CD4-positive, alpha-beta memory T cell (primary cell): Measurements from ENCODE around the gene LY6G6F. TPM values are rescaled to one million over a fixed set of nuclear protein-coding genes. Genes with fewer than 3 reads are reported as not detected.

ENCODE experiments used
- CTCF ChIA-PET: fragments of 350-600 bp; sonication (Branson Sonifier 250); formaldehyde crosslinking; loops from one replicate; lab custom pipeline; 2021; ENCODE audit warnings: inconsistent platforms; ENCODE audit not compliant: partially characterized antibody; lab: Charles Lee
- POLR2A ChIA-PET: fragments of 350-600 bp; sonication (Branson Sonifier 250); formaldehyde crosslinking; loops from one replicate; lab custom pipeline; 2021; ENCODE audit not compliant: partially characterized antibody; lab: Charles Lee
- DNase-seq, 5 donors: peaks; one replicate each; pipeline versions ENCODE4 v3.0.0 to v3.0.0-alpha.2; 2020 to 2022; ENCODE audit warnings: mixed read lengths in 1 of 5
- H3K27ac ChIP-seq: one replicate; pipeline ENCODE4 v1.7.0; 2013; ENCODE audit warnings: low read depth, low read length
- H3K27me3 ChIP-seq: 2 replicates; pipeline ENCODE4 v1.7.0; 2013; ENCODE audit warnings: mild to moderate bottlenecking, low read length, moderate library complexity; ENCODE audit not compliant: insufficient read depth
- H3K36me3 ChIP-seq: 2 replicates; pipeline ENCODE4 v1.7.0; 2013; ENCODE audit warnings: mild to moderate bottlenecking, low read length, moderate library complexity; ENCODE audit not compliant: insufficient read depth
- H3K4me1 ChIP-seq: 2 replicates; pipeline ENCODE4 v1.7.0; 2013; ENCODE audit warnings: mild to moderate bottlenecking, low read length, moderate library complexity; ENCODE audit not compliant: insufficient read depth
- H3K4me3 ChIP-seq, 2 donors: one replicate each; pipeline ENCODE4 v1.7.0; 2013; ENCODE audit warnings: low read length in 2 of 2, mild to moderate bottlenecking in 1 of 2
- H3K9me3 ChIP-seq, 2 donors: one replicate each; pipeline ENCODE4 v1.7.0; 2013; ENCODE audit warnings: low read length in 2 of 2, control low read depth in 1 of 2; ENCODE audit not compliant: control insufficient read depth in 1 of 2
- H3K27ac Mint-ChIP-seq, 7 donors: one replicate each; pipeline ENCODE4 v1.8.0; 2020 to 2021; ENCODE audit warnings: mixed read lengths in 7 of 7, mild to moderate bottlenecking in 6 of 7, inconsistent platforms in 3 of 7, moderate library complexity in 3 of 7
- H3K27me3 Mint-ChIP-seq, 2 donors: one replicate each; pipeline ENCODE4 v1.8.0; 2020 to 2021; ENCODE audit warnings: mixed read lengths in 2 of 2
- H3K36me3 Mint-ChIP-seq, 2 donors: one replicate each; pipeline ENCODE4 v1.8.0; 2020 to 2021; ENCODE audit warnings: mixed read lengths in 2 of 2, inconsistent platforms in 1 of 2, mild to moderate bottlenecking in 1 of 2
- H3K4me1 Mint-ChIP-seq, 4 donors: one replicate each; pipeline ENCODE4 v1.8.0; 2020 to 2021; ENCODE audit warnings: mixed read lengths in 4 of 4, mild to moderate bottlenecking in 1 of 4
- H3K4me3 Mint-ChIP-seq, 8 donors: one replicate each; pipeline ENCODE4 v1.8.0; 2020 to 2021; ENCODE audit warnings: mixed read lengths in 8 of 8, mild to moderate bottlenecking in 7 of 8, moderate library complexity in 6 of 8, inconsistent platforms in 3 of 8
- H3K9me3 Mint-ChIP-seq, 8 donors: one replicate each; pipeline ENCODE4 v1.8.0; 2020 to 2021; ENCODE audit warnings: mixed read lengths in 8 of 8, mild to moderate bottlenecking in 5 of 8, inconsistent platforms in 3 of 8, moderate library complexity in 1 of 8
- intact Hi-C: fragments of 100-400 bp; cut with micrococcal nuclease; formaldehyde crosslinking; loops from one replicate; pipeline ENCODE4 v1.15.1; 2023
- microRNA-seq: library from miRNA; unstranded; fragments of <30 nt; microRNA quantifications from one replicate; pipeline ENCODE4 v1.2.0, GENCODE V29; 2021; ENCODE audit warnings: borderline replicate concordance, borderline number of aligned reads, borderline microRNAs expressed, mixed read lengths
- polyA plus RNA-seq, 2 donors: library from polyadenylated mRNA; unstranded; fragments of 300-500 nt; fragmentation: Illumina TruSeq; gene quantifications; one replicate each; pipeline ENCODE4 v1.2.3, GENCODE V29; 2021
- total RNA-seq, 2 experiments: library from RNA; stranded (reverse); gene quantifications; one replicate each; pipeline ENCODE4 v1.2.3, GENCODE V29; 2021

The LY6G6F gene
- total and polyA plus RNA-seq, 4 experiments from 2014 or later = not detected

DNA sequence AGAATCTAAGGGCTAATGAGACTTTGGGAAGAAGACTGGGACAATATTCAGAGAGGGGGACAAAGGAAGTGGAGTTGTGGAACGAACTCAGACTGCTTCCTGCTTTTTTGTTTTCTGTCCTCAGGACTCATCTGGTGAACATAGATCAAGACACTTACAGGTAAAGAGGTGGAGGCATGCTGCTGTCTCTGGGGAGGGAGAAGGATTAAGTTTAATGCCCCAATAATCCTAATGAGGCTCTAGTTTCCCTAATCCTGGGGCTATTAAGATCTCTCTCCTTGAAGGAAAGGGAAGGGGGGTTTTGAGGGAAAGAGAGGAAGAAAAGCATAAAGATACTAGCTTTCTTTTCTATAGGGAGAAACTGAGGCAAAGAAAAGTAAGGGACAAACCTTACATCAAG is 37.8 kb downstream of the LY6G6F start:
- no peaks in the 10 kb centered on the region for H3K27me3 Mint-ChIP-seq
- Histone ChIP-seq H3K27ac (no peak overlapping the region), H3K36me3 (no peaks in the 10 kb centered on the region), H3K4me1 (peaks cover 11% of the 10 kb centered on the region), H3K9me3 (no peaks in the 10 kb centered on the region), H3K27me3 (no peaks in the 10 kb centered on the region), H3K4me3 (no peak overlapping the region)
- no peak for DNase-seq
- no peaks in the 10 kb centered on the region for H3K9me3 Mint-ChIP-seq
- H3K27ac Mint-ChIP-seq = peak overlapping the region in 3 of 7 donors; percentile 7 to 64 (median 49)
- intact Hi-C loops = no loop called here
- H3K36me3 Mint-ChIP-seq = peaks cover 4 to 6% of the 10 kb centered on the region in 2 donors
- H3K4me3 Mint-ChIP-seq = no peak overlapping the region
- ChIA-PET POLR2A (interaction anchor here (1.3 to 1.4 kb wide), 2 partner anchors 9 to 83 kb away, joined by 3 read pairs; partner anchors contain the start of genes CLIC1 and HSPA1B), CTCF (no interaction called here)
- H3K4me1 Mint-ChIP-seq = peaks cover 6 to 23% (median 15%) of the 10 kb centered on the region in 4 donors

DNA sequence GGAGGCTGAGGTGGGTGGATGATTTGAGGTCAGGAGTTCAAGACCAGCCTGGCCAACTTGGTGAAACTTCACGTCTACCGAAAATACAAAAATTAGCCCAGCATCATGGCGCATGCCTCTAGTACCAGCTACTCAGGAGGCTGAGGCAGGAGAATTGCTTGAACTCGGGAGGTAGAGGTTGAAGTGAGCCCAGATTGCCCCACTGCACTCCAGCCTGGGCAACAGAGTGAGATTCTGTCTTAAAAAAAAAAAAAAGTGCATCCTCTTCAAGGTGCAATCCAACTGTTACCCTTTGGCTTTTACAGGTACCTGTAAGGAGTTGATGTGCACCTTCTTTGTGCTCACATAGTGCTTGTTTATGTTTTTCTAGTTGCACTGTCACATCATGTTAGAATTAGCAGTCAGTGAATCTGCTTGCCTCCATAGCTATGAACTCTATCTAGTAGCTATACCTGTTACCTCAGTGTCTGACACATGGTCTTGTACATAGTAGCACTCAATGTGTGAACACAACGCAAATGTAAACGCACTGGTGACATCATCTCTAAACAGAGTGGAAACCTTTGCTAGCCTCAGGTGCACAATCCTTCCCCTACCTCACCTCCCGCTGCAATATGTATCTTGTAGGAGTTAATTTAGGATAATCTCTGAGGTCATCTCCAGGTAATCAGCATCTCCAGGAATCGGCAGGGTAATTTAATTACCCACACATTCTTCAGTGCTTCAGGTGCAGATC is 42.8 kb downstream of the LY6G6F start:
- H3K27ac ChIP-seq = no peak overlapping the region
- no peaks in the 10 kb centered on the region for H3K4me1 ChIP-seq
- Mint-ChIP-seq H3K9me3 (no peaks in the 10 kb centered on the region), H3K27me3 (no peaks in the 10 kb centered on the region), H3K36me3 (peaks cover 0 to 4% of the 10 kb centered on the region in 2 donors), H3K4me3 (no peak overlapping the region), H3K4me1 (peaks cover 0 to 8% (median 3%) of the 10 kb centered on the region in 4 donors), H3K27ac (no peak overlapping the region)
- no peaks in the 10 kb centered on the region for H3K9me3 ChIP-seq
- no peak for DNase-seq
- ChIA-PET CTCF (interaction anchor here (1.1 kb wide), 1 partner anchor 20 kb away, joined by 3 read pairs; no protein-coding TSS in a partner anchor), POLR2A (interaction anchor here (1.2 kb wide), 1 partner anchor 10 kb away, joined by 4 read pairs; the partner anchor contains the start of gene MSH5)
- H3K27me3 ChIP-seq = no peaks in the 10 kb centered on the region
- intact Hi-C loops = no loop called here
- H3K4me3 ChIP-seq = no peak overlapping the region
- H3K36me3 ChIP-seq = no peaks in the 10 kb centered on the region

DNA sequence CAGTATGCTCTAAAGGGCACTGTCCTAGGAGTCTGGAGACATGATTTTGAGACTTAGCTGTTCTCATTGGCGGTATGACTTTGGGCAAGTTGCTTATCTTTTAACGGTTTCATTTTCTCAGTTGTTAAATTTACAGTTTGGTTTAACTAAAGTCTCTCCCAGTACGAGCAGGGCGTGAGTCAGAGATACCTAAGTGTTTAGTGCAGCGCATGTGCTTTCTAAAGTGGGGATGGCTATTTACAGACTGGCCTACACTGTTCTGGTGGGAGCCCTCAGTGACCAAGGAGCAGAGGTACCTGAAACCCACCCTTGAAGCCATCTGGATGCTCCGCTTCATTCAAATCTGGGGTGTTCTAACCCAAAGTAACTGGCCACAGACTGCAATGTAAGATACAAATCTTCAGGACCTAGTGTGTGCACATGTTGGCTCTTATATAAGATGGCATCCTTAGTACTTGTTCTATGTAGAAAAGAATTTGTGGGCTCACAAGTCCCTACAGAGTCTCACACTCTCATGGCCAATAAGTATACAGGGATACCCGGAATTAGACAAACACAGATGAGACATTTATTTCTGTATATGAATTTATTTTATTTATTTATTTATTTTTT is 43.9 kb downstream of the LY6G6F start:
- H3K4me3 ChIP-seq = no peak overlapping the region
- ChIA-PET POLR2A (interaction anchor here (1.2 kb wide), 1 partner anchor 11 kb away, joined by 4 read pairs; the partner anchor contains the start of gene MSH5), CTCF (interaction anchor here (0.9 to 1.1 kb wide), 2 partner anchors 19 to 21 kb away, joined by 3 read pairs; no protein-coding TSS in a partner anchor)
- H3K27ac ChIP-seq = no peak overlapping the region
- intact Hi-C loops = no loop called here
- Mint-ChIP-seq H3K4me1 (peaks cover 0 to 8% (median 2%) of the 10 kb centered on the region in 4 donors), H3K4me3 (no peak overlapping the region), H3K27me3 (no peaks in the 10 kb centered on the region), H3K27ac (no peak overlapping the region), H3K9me3 (no peaks in the 10 kb centered on the region), H3K36me3 (no peaks in the 10 kb centered on the region)
- no peaks in the 10 kb centered on the region for H3K9me3 ChIP-seq
- H3K36me3 ChIP-seq = no peaks in the 10 kb centered on the region
- H3K4me1 ChIP-seq = no peaks in the 10 kb centered on the region
- H3K27me3 ChIP-seq = no peaks in the 10 kb centered on the region
- no peak for DNase-seq

DNA sequence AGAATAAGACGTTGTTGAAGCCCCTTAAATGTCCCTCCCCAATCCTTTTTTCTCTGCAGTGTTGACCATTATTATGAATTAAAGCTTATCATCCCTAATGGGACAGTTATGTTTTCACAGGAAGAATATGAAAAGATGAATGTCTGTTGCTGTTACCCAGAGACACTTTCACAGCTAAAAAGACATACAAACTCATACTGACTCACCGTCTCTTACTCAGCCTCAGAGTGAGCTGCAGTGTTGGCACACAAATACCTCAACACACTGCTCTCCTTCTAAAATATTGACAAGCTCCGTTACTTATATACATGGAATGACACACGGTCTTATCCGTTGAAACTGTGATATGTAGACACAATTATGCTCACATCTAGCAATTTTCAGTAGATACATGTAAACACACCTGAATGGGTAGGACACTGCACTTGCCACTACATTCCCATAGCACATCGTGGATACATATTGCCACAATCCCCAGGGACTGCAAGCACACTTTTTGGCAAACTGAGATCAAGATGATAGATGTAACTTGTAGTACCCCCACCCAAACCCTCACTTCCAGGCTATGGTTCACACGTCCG is 46.2 kb downstream of the LY6G6F start:
- H3K4me1 Mint-ChIP-seq = peaks cover 0 to 4% (median 2%) of the 10 kb centered on the region in 4 donors
- Histone ChIP-seq H3K27ac (no peak overlapping the region), H3K4me1 (no peaks in the 10 kb centered on the region), H3K27me3 (no peaks in the 10 kb centered on the region), H3K36me3 (no peaks in the 10 kb centered on the region), H3K9me3 (no peaks in the 10 kb centered on the region), H3K4me3 (no peak overlapping the region)
- DNase-seq = no peak
- H3K27ac Mint-ChIP-seq = no peak overlapping the region
- ChIA-PET CTCF (interaction anchor here (1.3 to 1.5 kb wide), 2 partner anchors 38 to 62 kb away, joined by 3 read pairs; no protein-coding TSS in a partner anchor), POLR2A (no interaction called here)
- H3K9me3 Mint-ChIP-seq = no peaks in the 10 kb centered on the region
- intact Hi-C loops = no loop called here
- H3K4me3 Mint-ChIP-seq = no peak overlapping the region
- H3K27me3 Mint-ChIP-seq = no peaks in the 10 kb centered on the region
- H3K36me3 Mint-ChIP-seq = no peaks in the 10 kb centered on the region

- Mint-ChIP-seq H3K27ac (peak overlapping the region in 3 of 7 donors; percentile 10 to 72 (median 38)), H3K4me3 (no peak overlapping the region), H3K9me3 (no peaks in the 10 kb centered on the region), H3K27me3 (no peaks in the 10 kb centered on the region), H3K36me3 (peaks cover 5 to 11% of the 10 kb centered on the region in 2 donors), H3K4me1 (peaks cover 0 to 5% (median 0%) of the 10 kb centered on the region in 4 donors)
- no peak for DNase-seq
- POLR2A ChIA-PET = interaction anchor here (1.6 kb wide), 1 partner anchor 18 kb away, joined by 3 read pairs; the partner anchor contains the start of gene MSH5
- Histone ChIP-seq H3K27me3 (no peaks in the 10 kb centered on the region), H3K9me3 (no peaks in the 10 kb centered on the region), H3K27ac (no peak overlapping the region), H3K4me1 (no peaks in the 10 kb centered on the region), H3K4me3 (no peak overlapping the region), H3K36me3 (no peaks in the 10 kb centered on the region)
- intact Hi-C loops = no loop called here
- CTCF ChIA-PET = interaction anchor here (2.0 kb wide), 1 partner anchor 12 kb away, joined by 11 read pairs; no protein-coding TSS in a partner anchor
These were observed 51.6 kb downstream of the LY6G6F start for GRCh38 chr6:31758281-31758680.

Small RNAs within 50 kb of the gene (microRNA-seq; reads per million reads assigned to microRNA genes)
- not detected for gene MIR4646

Other genes with a start within 250 kb of the LY6G6F start
Only the 30 nearest of the 39 such genes appear.
- 10 to 100 TPM in 1 of 2 experiments, 1 to 10 TPM in 1; 9.8 to 13.3 TPM for gene NFKBIL1, start 159.3 kb upstream of the LY6G6F start, total RNA-seq
- 1 to 10 TPM; 5.7 to 7.4 TPM for gene NFKBIL1, start 159.3 kb upstream of the LY6G6F start, polyA plus RNA-seq
- 10 to 100 TPM; 17.3 to 17.5 TPM for gene LTA, start 134.6 kb upstream of the LY6G6F start, total RNA-seq
- 10 to 100 TPM; 27.7 to 31.1 TPM for gene LTA, start 134.6 kb upstream of the LY6G6F start, polyA plus RNA-seq
- 10 to 100 TPM; 25.0 to 28.2 TPM for gene TNF, start 131.3 kb upstream of the LY6G6F start, total RNA-seq
- 10 to 100 TPM in 1 of 2 donors, 1 to 10 TPM in 1; 3.9 to 10.1 TPM for gene TNF, start 131.3 kb upstream of the LY6G6F start, polyA plus RNA-seq
- 100 to 1,000 TPM; 802 to 835 TPM for gene LTB, start 124.4 kb upstream of the LY6G6F start, total RNA-seq
- 1,000 to 10,000 TPM; 2,431 to 3,276 TPM for gene LTB, start 124.4 kb upstream of the LY6G6F start, polyA plus RNA-seq
- 10 to 100 TPM; 13.6 to 20.3 TPM for gene LST1, start 120.6 kb upstream of the LY6G6F start, total RNA-seq
- gene LST1, start 120.6 kb upstream of the LY6G6F start, polyA plus RNA-seq = 10 to 100 TPM; 30.4 to 34.8 TPM
- gene NCR3, start 113.9 kb upstream of the LY6G6F start, total RNA-seq = 1 to 10 TPM; 3.0 to 4.6 TPM
- 10 to 100 TPM; 28.4 to 28.7 TPM for gene NCR3, start 113.9 kb upstream of the LY6G6F start, polyA plus RNA-seq
- 1 to 10 TPM; 5.2 to 7.4 TPM for gene AIF1, start 91.6 kb upstream of the LY6G6F start, total RNA-seq
- 10 to 100 TPM; 10.8 to 11.0 TPM for gene AIF1, start 91.6 kb upstream of the LY6G6F start, polyA plus RNA-seq
- gene PRRC2A, start 86.2 kb upstream of the LY6G6F start, total RNA-seq = 100 to 1,000 TPM; 214 to 218 TPM
- gene PRRC2A, start 86.2 kb upstream of the LY6G6F start, polyA plus RNA-seq = 10 to 100 TPM in 1 of 2 donors, under 1 TPM in 1; 0.09 to 12.1 TPM
- 100 to 1,000 TPM; 296 to 325 TPM for gene BAG6, start 54.2 kb upstream of the LY6G6F start, total RNA-seq
- 10 to 100 TPM; 12.0 to 23.1 TPM for gene BAG6, start 54.2 kb upstream of the LY6G6F start, polyA plus RNA-seq
- 1 to 10 TPM; 1.3 to 1.5 TPM for gene APOM, start 51.0 kb upstream of the LY6G6F start, total RNA-seq
- gene APOM, start 51.0 kb upstream of the LY6G6F start, polyA plus RNA-seq = 1 to 10 TPM; 4.9 to 5.2 TPM
- 10 to 100 TPM; 37.5 to 39.9 TPM for gene C6orf47, start 46.1 kb upstream of the LY6G6F start, total RNA-seq
- gene C6orf47, start 46.1 kb upstream of the LY6G6F start, polyA plus RNA-seq = 10 to 100 TPM; 15.8 to 29.7 TPM
- gene GPANK1, start 41.9 kb upstream of the LY6G6F start, total RNA-seq = 10 to 100 TPM; 25.1 to 25.5 TPM
- gene GPANK1, start 41.9 kb upstream of the LY6G6F start, polyA plus RNA-seq = 10 to 100 TPM; 16.7 to 19.5 TPM
- gene CSNK2B, start 40.8 kb upstream of the LY6G6F start, total RNA-seq = 100 to 1,000 TPM; 141 to 148 TPM
- 100 to 1,000 TPM; 183 to 232 TPM for gene CSNK2B, start 40.8 kb upstream of the LY6G6F start, polyA plus RNA-seq
- gene LY6G5B, start 36.9 kb upstream of the LY6G6F start, total RNA-seq = 10 to 100 TPM; 39.3 to 39.8 TPM
- gene LY6G5B, start 36.9 kb upstream of the LY6G6F start, polyA plus RNA-seq = under 1 TPM in 1 of 2 donors, not detected in 1; 0.98 TPM
- 1 to 10 TPM; 4.4 to 4.5 TPM for gene LY6G5C, start 25.8 kb upstream of the LY6G6F start, total RNA-seq
- 10 to 100 TPM in 1 of 2 donors, 1 to 10 TPM in 1; 8.9 to 11.8 TPM for gene LY6G5C, start 25.8 kb upstream of the LY6G6F start, polyA plus RNA-seq
- gene ABHD16A, start 3.5 kb upstream of the LY6G6F start, total RNA-seq = 10 to 100 TPM; 66.0 to 69.2 TPM
- 10 to 100 TPM; 35.9 to 46.8 TPM for gene ABHD16A, start 3.5 kb upstream of the LY6G6F start, polyA plus RNA-seq
- not detected for gene LY6G6D, start 8.5 kb downstream of the LY6G6F start, total RNA-seq
- gene LY6G6D, start 8.5 kb downstream of the LY6G6F start, polyA plus RNA-seq = not detected
- gene LY6G6C, start 14.9 kb downstream of the LY6G6F start, total RNA-seq = not detected
- not detected for gene LY6G6C, start 14.9 kb downstream of the LY6G6F start, polyA plus RNA-seq
- gene MPIG6B, start 16.5 kb downstream of the LY6G6F start, total RNA-seq = not detected
- not detected for gene MPIG6B, start 16.5 kb downstream of the LY6G6F start, polyA plus RNA-seq
- 1 to 10 TPM; 5.4 to 7.4 TPM for gene DDAH2, start 22.4 kb downstream of the LY6G6F start, total RNA-seq
- gene DDAH2, start 22.4 kb downstream of the LY6G6F start, polyA plus RNA-seq = 10 to 100 TPM; 16.4 to 19.8 TPM
- gene CLIC1, start 29.7 kb downstream of the LY6G6F start, total RNA-seq = 10 to 100 TPM; 91.0 to 98.3 TPM
- 100 to 1,000 TPM; 462 to 601 TPM for gene CLIC1, start 29.7 kb downstream of the LY6G6F start, polyA plus RNA-seq
- gene MSH5, start 33.1 kb downstream of the LY6G6F start, total RNA-seq = 10 to 100 TPM; 11.4 to 12.1 TPM
- 1 to 10 TPM in 1 of 2 donors, under 1 TPM in 1; 0.95 to 3.2 TPM for gene MSH5, start 33.1 kb downstream of the LY6G6F start, polyA plus RNA-seq
- 1 to 10 TPM; 2.7 to 3.7 TPM for gene SAPCD1, start 55.8 kb downstream of the LY6G6F start, total RNA-seq
- under 1 TPM in 1 of 2 donors, not detected in 1; 0.89 TPM for gene SAPCD1, start 55.8 kb downstream of the LY6G6F start, polyA plus RNA-seq
- 1 to 10 TPM; 1.0 to 1.7 TPM for gene VWA7, start 70.5 kb downstream of the LY6G6F start, total RNA-seq
- 1 to 10 TPM in 1 of 2 donors, under 1 TPM in 1; 1.00 to 2.5 TPM for gene VWA7, start 70.5 kb downstream of the LY6G6F start, polyA plus RNA-seq
- 10 to 100 TPM; 39.6 to 46.8 TPM for gene VARS1, start 88.9 kb downstream of the LY6G6F start, total RNA-seq
- 10 to 100 TPM; 43.4 to 45.9 TPM for gene VARS1, start 88.9 kb downstream of the LY6G6F start, polyA plus RNA-seq
- 10 to 100 TPM; 30.0 to 34.6 TPM for gene LSM2, start 100.1 kb downstream of the LY6G6F start, total RNA-seq
- 10 to 100 TPM; 67.4 to 80.4 TPM for gene LSM2, start 100.1 kb downstream of the LY6G6F start, polyA plus RNA-seq
- gene HSPA1L, start 108.4 kb downstream of the LY6G6F start, total RNA-seq = 1 to 10 TPM; 8.2 to 8.3 TPM
- 1 to 10 TPM; 1.1 to 4.4 TPM for gene HSPA1L, start 108.4 kb downstream of the LY6G6F start, polyA plus RNA-seq
- gene HSPA1A, start 108.7 kb downstream of the LY6G6F start, total RNA-seq = 10 to 100 TPM; 69.9 to 71.5 TPM
- gene HSPA1A, start 108.7 kb downstream of the LY6G6F start, polyA plus RNA-seq = 10 to 100 TPM; 14.6 to 71.9 TPM
- gene HSPA1B, start 120.9 kb downstream of the LY6G6F start, total RNA-seq = 10 to 100 TPM; 58.0 to 60.8 TPM
- gene HSPA1B, start 120.9 kb downstream of the LY6G6F start, polyA plus RNA-seq = 1 to 10 TPM; 1.9 to 5.3 TPM
- 10 to 100 TPM; 19.6 to 21.1 TPM for gene NEU1, start 156.0 kb downstream of the LY6G6F start, total RNA-seq
- gene NEU1, start 156.0 kb downstream of the LY6G6F start, polyA plus RNA-seq = 10 to 100 TPM; 22.5 to 23.4 TPM